HEK293T (cell line): Measurements from ENCODE around the gene MMD2.

Experiments
- BHLHE40 ChIP-seq: fragments of 450-650 bp; IDR thresholded peaks from 2 replicates; pipeline ENCODE4 v1.6.1; 2016; ENCODE audit warnings: mild to moderate bottlenecking, moderate library complexity, borderline replicate concordance
- CTBP1 ChIP-seq: fragments of 450-650 bp; IDR thresholded peaks from 2 replicates; pipeline ENCODE4 v1.6.1; 2016; ENCODE audit warnings: borderline replicate concordance
- ELF4 ChIP-seq: fragments of 450-650 bp; IDR thresholded peaks from 2 replicates; pipeline ENCODE4 v1.6.1; 2017; ENCODE audit warnings: antibody characterized with exemption
- HDGF ChIP-seq: fragments of 450-650 bp; IDR thresholded peaks from 2 replicates; pipeline ENCODE4 v1.6.1; 2017; ENCODE audit warnings: antibody characterized with exemption, borderline replicate concordance
- L3MBTL2 ChIP-seq: fragments of 450-650 bp; conservative IDR thresholded peaks from 2 replicates; pipeline ENCODE4 v1.6.1; 2016; ENCODE audit warnings: mild to moderate bottlenecking
- PKNOX1 ChIP-seq: fragments of 450-650 bp; IDR thresholded peaks from 2 replicates; pipeline ENCODE4 v1.6.1; 2016
- SP1 ChIP-seq: fragments of 450-650 bp; IDR thresholded peaks from 2 replicates; pipeline ENCODE4 v1.6.1; 2017
- SUZ12 ChIP-seq: fragments of 450-650 bp; IDR thresholded peaks from 2 replicates; pipeline ENCODE4 v1.6.1; 2016; ENCODE audit warnings: mild to moderate bottlenecking
- TARDBP ChIP-seq: fragments of 450-650 bp; IDR thresholded peaks from 2 replicates; pipeline ENCODE4 v1.6.1; 2016
- ZNF384 ChIP-seq: fragments of 450-650 bp; IDR thresholded peaks from 2 replicates; pipeline ENCODE4 v1.6.1; 2016

GRCh38 chr7:4879396-4880081 lies 79.4 kb downstream of the MMD2 start:
- TF ChIP-seq ELF4: no peak
- TF ChIP-seq L3MBTL2: no peak
- no peak for TF ChIP-seq SP1
- TF ChIP-seq PKNOX1: no peak
- no peak for TF ChIP-seq BHLHE40
- TF ChIP-seq TARDBP: no peak
- TF ChIP-seq CTBP1: no peak
- no peak for TF ChIP-seq SUZ12
- no peak for TF ChIP-seq ZNF384
- no peak for TF ChIP-seq HDGF
